GM12864 (cell line): ENCODE measurements around the gene RUNDC3A.

ENCODE experiments used
- DNase-seq: peaks from one replicate; pipeline ENCODE4 v3.0.0-alpha.2; 2011; ENCODE audit warnings: low read depth
- H3K4me3 ChIP-seq: 2 replicates; pipeline ENCODE4 v1.5.1; 2011; ENCODE audit warnings: mild to moderate bottlenecking, low read depth, low read length, control low read depth
- TF ChIP-seq, protein P1 (sequence below): IDR thresholded peaks from 2 replicates; pipeline ENCODE4 v1.5.1; 2011; ENCODE audit warnings: low read depth, mild to moderate bottlenecking, moderate library complexity, low read length, control low read depth, inconsistent platforms; ENCODE audit errors: missing control alignments

The RUNDC3A gene

DNA sequence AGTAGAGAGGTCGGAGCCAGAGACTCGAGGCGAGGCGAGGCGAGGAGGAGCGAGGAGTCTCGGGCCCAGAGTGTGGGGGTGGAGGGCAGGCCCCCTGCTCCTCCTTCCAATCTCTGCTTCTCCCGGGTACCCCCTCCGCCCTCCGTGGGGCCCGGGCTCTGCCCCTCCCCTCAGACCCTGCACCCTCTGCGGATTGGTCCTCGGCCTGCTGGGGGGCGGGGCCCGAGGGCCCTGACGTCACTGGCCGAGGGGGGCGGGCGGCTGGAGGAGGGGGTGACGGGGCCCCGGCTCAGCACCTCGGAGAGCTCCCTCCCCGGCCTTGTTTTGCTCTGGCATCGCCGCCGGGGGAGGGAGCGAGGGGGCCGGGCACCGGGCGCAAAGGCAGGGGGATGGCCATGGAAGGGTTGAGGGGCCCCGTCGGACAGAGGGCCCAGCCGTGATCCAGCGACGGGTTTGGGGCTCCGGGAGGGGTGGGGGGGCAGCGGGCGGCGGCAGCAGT is at the start of gene RUNDC3A:
RUNDC3A (plus strand) TSS at position 282 of the 499 bp plus-strand sequence. CDS start 232 bp downstream, outside the sequence.
- TF ChIP-seq, protein P1, sequence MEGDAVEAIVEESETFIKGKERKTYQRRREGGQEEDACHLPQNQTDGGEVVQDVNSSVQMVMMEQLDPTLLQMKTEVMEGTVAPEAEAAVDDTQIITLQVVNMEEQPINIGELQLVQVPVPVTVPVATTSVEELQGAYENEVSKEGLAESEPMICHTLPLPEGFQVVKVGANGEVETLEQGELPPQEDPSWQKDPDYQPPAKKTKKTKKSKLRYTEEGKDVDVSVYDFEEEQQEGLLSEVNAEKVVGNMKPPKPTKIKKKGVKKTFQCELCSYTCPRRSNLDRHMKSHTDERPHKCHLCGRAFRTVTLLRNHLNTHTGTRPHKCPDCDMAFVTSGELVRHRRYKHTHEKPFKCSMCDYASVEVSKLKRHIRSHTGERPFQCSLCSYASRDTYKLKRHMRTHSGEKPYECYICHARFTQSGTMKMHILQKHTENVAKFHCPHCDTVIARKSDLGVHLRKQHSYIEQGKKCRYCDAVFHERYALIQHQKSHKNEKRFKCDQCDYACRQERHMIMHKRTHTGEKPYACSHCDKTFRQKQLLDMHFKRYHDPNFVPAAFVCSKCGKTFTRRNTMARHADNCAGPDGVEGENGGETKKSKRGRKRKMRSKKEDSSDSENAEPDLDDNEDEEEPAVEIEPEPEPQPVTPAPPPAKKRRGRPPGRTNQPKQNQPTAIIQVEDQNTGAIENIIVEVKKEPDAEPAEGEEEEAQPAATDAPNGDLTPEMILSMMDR, result no peak
- no peak for DNase-seq
- no peak within 1 kb of the TSS; the same call in 1 of the 2 replicates for H3K4me3 ChIP-seq

DNA sequence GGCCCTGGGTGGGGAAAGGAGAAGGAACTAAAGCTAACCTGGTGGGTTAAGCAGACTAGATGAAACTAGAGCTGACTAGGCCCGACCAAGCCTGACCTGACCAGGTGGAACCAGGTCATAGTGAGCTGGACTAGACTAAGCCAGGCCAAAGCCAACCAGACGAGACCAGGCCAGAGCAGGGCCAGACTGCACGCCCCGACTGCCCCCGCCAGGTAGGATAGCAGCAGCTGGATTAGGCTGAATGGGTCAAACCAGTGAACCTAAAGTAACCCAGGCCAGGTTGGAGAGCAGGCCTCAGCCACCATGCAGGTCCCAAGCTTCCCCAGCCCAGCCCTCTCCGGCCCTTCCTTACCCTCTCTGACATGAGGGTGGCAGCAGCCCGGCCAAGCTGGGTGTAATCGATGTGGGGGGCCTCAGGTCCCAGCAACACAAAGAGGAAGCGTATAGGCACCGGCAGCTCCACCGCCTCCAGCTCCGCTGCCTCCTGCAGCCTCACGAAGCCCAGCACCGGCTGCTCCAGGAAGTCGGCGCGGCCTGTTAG is 49.5 kb upstream of the RUNDC3A start:
- no peak overlapping the region for H3K4me3 ChIP-seq
- DNase-seq, result no peak
- TF ChIP-seq, protein P1, result no peak

DNA sequence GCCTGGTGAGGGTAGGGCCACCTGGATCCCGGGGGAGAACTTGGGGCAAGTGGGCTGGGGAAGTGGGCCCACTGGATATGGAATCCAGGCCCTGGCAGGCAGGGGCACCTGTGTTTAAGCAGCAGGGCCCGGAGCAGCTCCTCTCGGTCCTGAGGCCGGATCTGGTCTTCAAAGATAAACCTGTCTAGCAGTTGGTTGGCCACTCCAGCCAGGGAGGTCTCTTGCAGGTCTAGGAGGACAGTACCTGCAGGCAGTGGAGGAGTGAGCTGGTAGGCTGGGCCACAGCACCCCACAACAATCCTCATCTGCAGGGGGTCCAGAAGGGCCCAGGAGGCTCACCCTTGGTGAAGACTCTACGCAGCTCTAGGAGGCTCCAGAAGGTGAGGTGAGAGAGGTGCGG is 48.1 kb upstream of the RUNDC3A start:
- no peak for DNase-seq
- TF ChIP-seq, protein P1, result no peak
- H3K4me3 ChIP-seq, result no peak overlapping the region

DNA sequence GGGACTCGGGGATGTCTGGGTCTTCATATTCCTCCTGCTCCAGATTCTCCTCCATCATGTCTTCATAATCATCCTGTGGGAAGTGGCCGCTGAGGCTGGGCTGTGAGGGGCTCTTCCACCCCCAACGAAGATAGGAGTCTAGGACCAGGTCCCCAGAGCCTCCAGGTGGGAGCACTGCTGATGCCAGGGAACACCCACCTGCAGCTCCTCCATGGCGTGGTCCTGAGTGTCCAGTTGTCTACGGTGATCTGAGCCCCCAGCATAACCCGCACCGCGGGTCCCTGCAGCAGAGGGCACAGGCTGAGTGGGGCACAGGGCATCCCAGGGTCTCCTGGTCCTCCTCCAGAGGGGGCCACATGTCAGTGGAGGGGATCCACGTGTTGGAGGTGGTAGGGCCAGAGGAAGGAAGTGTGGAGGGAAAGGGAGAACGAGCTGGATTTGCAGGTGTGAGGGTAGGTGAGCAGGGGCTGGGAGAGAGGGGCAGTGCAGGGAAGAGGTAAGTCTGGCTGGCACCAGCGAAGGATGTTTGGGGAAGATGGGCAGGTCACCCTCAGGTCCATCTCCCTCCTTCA is 45.7 kb upstream of the RUNDC3A start:
- TF ChIP-seq, protein P1, result no peak
- DNase-seq, result no peak
- H3K4me3 ChIP-seq, result no peak overlapping the region

DNA sequence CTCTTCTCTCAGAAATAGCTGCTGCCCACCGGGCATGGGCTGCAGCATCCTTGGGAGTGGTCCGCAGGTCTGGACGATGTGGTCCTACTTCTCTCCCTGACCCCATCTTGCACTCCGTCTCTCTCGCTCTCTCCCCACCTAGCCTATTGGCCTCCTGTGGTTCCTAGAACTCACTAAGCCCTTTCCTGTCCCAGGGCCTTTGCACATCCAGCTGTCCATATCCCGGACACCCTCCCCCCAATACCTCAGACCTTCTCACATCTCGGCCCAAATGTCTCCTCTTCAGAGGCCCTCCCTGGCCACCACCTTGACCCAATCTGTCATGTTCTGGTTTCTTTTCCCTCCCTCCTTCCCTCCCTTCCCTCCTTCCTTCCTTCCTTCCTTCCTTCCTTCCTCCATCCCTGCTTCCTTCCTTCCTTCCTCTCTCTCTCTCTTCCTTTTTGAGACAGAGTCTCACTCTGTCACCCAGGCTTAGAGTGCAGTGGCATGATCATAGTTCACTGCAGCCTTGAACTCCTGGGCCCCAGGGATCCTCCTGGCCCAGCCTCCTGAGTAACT is 45.0 kb upstream of the RUNDC3A start:
- no peak for DNase-seq
- TF ChIP-seq, protein P1, result no peak
- H3K4me3 ChIP-seq, result no peak overlapping the region

DNA sequence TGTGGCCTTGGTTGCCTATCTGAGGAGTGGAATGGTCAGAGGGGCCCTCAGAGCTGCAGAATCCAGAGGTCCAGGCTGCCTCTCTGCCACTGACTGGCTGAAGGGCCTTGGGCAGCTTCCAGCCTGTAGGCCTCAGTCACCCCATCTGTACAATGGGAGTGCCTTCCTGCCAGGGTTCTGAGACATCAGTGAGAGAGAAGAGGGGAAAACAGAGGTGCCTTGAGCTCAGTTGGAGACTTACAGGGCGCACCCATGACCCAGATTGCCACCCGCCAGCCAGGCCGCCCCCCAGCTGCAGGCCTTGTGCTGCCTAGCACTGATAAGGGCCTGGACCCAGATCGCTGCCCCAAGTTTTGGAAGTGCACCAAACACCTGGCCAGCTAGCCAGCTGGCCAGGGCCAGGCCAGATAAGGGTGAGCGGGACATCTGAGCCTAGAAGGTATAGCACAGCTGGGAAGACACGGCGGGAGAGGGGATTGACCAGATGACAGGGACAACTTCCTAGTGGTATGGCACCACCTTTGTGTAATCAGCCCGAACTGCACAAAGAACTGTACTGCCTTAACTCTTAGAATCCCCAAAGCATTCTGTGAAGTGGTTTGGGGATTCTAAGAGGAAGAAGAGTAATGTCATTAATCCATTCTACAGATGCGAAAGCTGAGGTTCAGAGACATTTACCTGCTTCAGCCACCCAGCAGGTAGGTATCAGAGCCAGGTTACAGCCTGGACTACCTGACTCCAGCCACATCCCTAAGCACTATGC is 41.8 kb upstream of the RUNDC3A start:
- no peak overlapping the region for H3K4me3 ChIP-seq
- TF ChIP-seq, protein P1, result no peak
- DNase-seq, result no peak
